NCI-H1694 (cell line): ENCODE data around the gene MOK.

Source experiments
- DNase-seq: peaks from one replicate; lab custom pipeline; 2025; lab: John Stamatoyannopoulos, UW

Gene MOK

DNA sequence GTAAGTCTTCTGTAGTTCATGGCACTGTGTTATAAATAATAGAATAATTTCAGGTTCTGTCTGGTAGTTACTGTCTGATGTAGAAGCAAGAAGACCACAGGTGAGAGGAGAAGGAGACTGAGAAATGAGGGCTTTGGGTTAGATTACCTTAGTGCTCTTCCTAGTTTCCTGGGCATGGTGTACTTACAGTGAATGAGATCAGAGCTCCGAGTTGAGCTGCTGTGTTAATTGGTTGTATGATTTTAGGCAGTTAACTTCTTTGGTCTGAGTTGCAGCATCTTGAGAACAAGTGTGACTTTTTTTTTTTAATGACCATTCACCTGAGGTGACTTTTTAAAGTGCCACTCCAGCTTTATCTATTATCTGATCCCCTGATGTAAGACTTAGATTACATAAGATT is 123.8 kb downstream of the MOK start:
- DNase-seq: no peak

DNA sequence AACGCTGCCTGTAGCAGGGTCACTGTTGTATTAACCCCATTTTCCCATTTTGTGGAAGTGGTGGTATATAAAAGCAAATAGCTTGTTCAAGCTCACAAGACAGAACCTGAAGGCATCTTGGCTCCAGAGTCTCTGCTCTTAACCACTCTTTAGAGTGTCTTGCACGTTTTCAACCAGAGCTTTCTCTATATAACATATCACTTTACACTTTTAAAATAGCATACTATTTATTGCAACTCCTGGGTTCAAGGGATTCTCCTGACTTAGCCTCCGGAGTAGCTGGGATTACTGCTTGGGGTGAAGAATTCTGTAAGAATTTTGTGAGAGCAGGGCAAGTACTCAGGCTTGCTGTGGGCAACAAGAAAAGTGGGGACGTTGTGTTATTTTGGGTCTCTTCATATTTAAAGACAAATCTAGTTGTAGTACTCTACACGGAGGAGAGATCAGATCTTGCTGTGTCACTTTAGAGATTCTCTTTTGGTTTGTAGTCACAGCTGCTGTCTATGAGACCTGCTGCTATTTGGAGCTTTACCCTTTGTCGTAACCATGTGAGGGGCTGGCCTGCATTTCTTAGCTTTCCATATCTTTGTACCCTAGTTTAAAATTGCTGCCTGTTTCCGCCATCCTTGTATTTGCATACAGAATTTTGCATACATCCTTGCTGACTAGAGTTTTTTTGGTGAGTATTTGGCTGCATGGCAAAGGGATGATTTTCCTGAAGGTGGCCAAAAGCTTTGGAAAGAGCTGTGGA is 124.5 kb downstream of the MOK start:
- no peak for DNase-seq
